GM21825 (cell line): ENCODE data around the gene ZNF813.
"Not testable (repeated sequence)": the region's sequence is repeated elsewhere in the genome, so short reads cannot be mapped to it uniquely, and the experiment has no call there.

Experiments
- ATAC-seq: cut with Tn5 transposase; IDR thresholded peaks from one replicate; pipeline ENCODE4 v1.9.1; 2021; ENCODE audit warnings: mild to moderate bottlenecking, moderate library complexity; ENCODE audit not compliant: unreplicated experiment

ZNF813 gene

GRCh38 chr19:53467485-53468262, at the start of gene ZNF813:
Gene ZNF813, plus strand, starts transcription at chr19:53467733. Its CDS starts 16,090 bp downstream, at chr19:53483823.
- peak; percentile 94 for ATAC-seq

- ATAC-seq, result not testable (repeated sequence)
Observed at GRCh38 chr19:53420520-53421315, 46.8 kb upstream of the ZNF813 start.

GRCh38 chr19:53422551-53422950, 45.0 kb upstream of the ZNF813 start:
- no peak for ATAC-seq

GRCh38 chr19:53423074-53423473, 44.5 kb upstream of the ZNF813 start:
- ATAC-seq, result not testable (repeated sequence)

- ATAC-seq, result not testable (repeated sequence)
Observed at GRCh38 chr19:53423680-53424079, 43.9 kb upstream of the ZNF813 start.

GRCh38 chr19:53424968-53425597, 42.5 kb upstream of the ZNF813 start:
- no peak for ATAC-seq

- peak; percentile 97 for ATAC-seq
Observed at GRCh38 chr19:53431399-53432087, 36.0 kb upstream of the ZNF813 start, which contains the start of gene ZNF761. Gene ZNF761, plus strand, starts transcription at chr19:53431984. Its CDS starts 15,285 bp downstream, at chr19:53447269.

GRCh38 chr19:53432088-53432661, 35.4 kb upstream of the ZNF813 start:
- ATAC-seq, result peak; percentile 6

GRCh38 chr19:53443809-53444208, 23.7 kb upstream of the ZNF813 start:
- not testable (repeated sequence) for ATAC-seq

GRCh38 chr19:53447196-53447595, 20.3 kb upstream of the ZNF813 start:
- ATAC-seq, result not testable (repeated sequence)

GRCh38 chr19:53455828-53456227, 11.7 kb upstream of the ZNF813 start:
- ATAC-seq, result no peak

GRCh38 chr19:53460131-53460721, 7.3 kb upstream of the ZNF813 start:
- not testable (repeated sequence) for ATAC-seq

- ATAC-seq, result no peak
Observed at GRCh38 chr19:53461866-53462265, 5.7 kb upstream of the ZNF813 start.

- ATAC-seq, result no peak
Observed at GRCh38 chr19:53462861-53463260, 4.7 kb upstream of the ZNF813 start.

- no peak for ATAC-seq
Observed at GRCh38 chr19:53463263-53463662, 4.3 kb upstream of the ZNF813 start.

GRCh38 chr19:53466726-53467484, 628 bp upstream of the ZNF813 start:
- ATAC-seq, result peak; percentile 10

GRCh38 chr19:53468628-53469027, 1.1 kb downstream of the ZNF813 start:
- not testable (repeated sequence) for ATAC-seq

GRCh38 chr19:53471916-53472315, 4.4 kb downstream of the ZNF813 start:
- no peak for ATAC-seq

GRCh38 chr19:53474832-53475231, 7.3 kb downstream of the ZNF813 start:
- not testable (repeated sequence) for ATAC-seq
